Endothelial cell of umbilical vein (primary cell): ENCODE data around the gene IGSF9. TPM values are rescaled to one million over a fixed set of nuclear protein-coding genes. Genes with fewer than 3 reads are reported as not detected.

Source experiments
- BruUV-seq: library from RNA; stranded (reverse); fragments of 400-500 nt; replicated peaks from 2 replicates; lab custom pipeline; 2021; lab: Mats Ljungman, UMichigan
- CTCF ChIA-PET: fragments of 300-600, 350-600 bp; sonication (Branson Sonifier 250); formaldehyde crosslinking; loops from one replicate; lab custom pipeline; 2021; ENCODE audit warnings: antibody characterized with exemption, inconsistent platforms; lab: Charles Lee
- POLR2A ChIA-PET: fragments of 300-600, 350-600 bp; sonication (Branson Sonifier 250); formaldehyde crosslinking; loops from one replicate; lab custom pipeline; 2021; ENCODE audit warnings: antibody characterized with exemption, inconsistent platforms; lab: Charles Lee
- DNase-seq: peaks from one replicate; pipeline ENCODE4 v3.0.0-alpha.2; 2011; ENCODE audit warnings: low read depth, low spot score
- FAIRE-seq: peaks from 2 replicates; lab custom pipeline; 2011; peaks lifted over from hg19 to GRCh38; lab: Jason Lieb, UNC
- H2AFZ ChIP-seq: 2 replicates; pipeline ENCODE4 v1.6.0; 2012; ENCODE audit warnings: low read depth, low read length, control low read depth, inconsistent platforms
- H3K27ac ChIP-seq: 2 replicates; pipeline ENCODE4 v1.5.1; 2011; ENCODE audit warnings: low read depth, mild to moderate bottlenecking, control low read depth, low read length, moderate library complexity; ENCODE audit not compliant: insufficient read depth
- H3K27me3 ChIP-seq, 2 experiments: 2 replicates each; pipeline versions ENCODE4 v1.6.0 to v1.6.1; 2011; ENCODE audit warnings: low read length in 2 of 2, mixed read lengths in 1 of 2; ENCODE audit not compliant: control insufficient read depth in 2 of 2, insufficient read depth in 2 of 2
- H3K36me3 ChIP-seq, 2 experiments: 2 replicates in 1 of 2; 3 replicates in 1 of 2; pipeline ENCODE4 v1.5.1; 2011; ENCODE audit warnings: low read length in 2 of 2, mild to moderate bottlenecking in 1 of 2, moderate library complexity in 1 of 2; ENCODE audit not compliant: control insufficient read depth in 2 of 2, insufficient read depth in 2 of 2; ENCODE audit errors: extremely low read depth in 1 of 2
- H3K4me1 ChIP-seq: 3 replicates; pipeline ENCODE4 v1.5.1; 2011; ENCODE audit warnings: mild to moderate bottlenecking, low read length; ENCODE audit not compliant: control insufficient read depth, insufficient read depth; ENCODE audit errors: extremely low read depth
- H3K4me2 ChIP-seq: 2 replicates; pipeline ENCODE4 v1.6.1; 2011; ENCODE audit warnings: low read length, control low read depth, mixed read lengths; ENCODE audit not compliant: insufficient read depth
- H3K4me3 ChIP-seq, 3 experiments: fragments of 200-600 bp in 1 of 3; sonication (generic), shearing (Covaris generic) in 1 of 3; replicated peaks in 1 of 3; 2 replicates each; pipeline ENCODE4 v1.5.1; 2011 to 2016; ENCODE audit warnings: control low read depth in 3 of 3, low read length in 3 of 3, mild to moderate bottlenecking in 2 of 3, inconsistent platforms in 1 of 3, low read depth in 1 of 3, moderate library complexity in 1 of 3; ENCODE audit not compliant: insufficient read depth in 1 of 3
- H3K79me2 ChIP-seq: 2 replicates; pipeline ENCODE4 v1.6.0; 2012; ENCODE audit warnings: low read length, inconsistent platforms; ENCODE audit not compliant: control insufficient read depth, insufficient read depth
- H3K9ac ChIP-seq: replicated peaks from 2 replicates; pipeline ENCODE3; 2011; ENCODE audit warnings: low read length, control low read depth; ENCODE audit not compliant: insufficient read depth; ENCODE audit errors: extremely low read depth
- H3K9me1 ChIP-seq: replicated peaks from 3 replicates; pipeline ENCODE4 v1.6.0; 2011; ENCODE audit warnings: mild to moderate bottlenecking, low read length; ENCODE audit not compliant: control insufficient read depth, insufficient read depth; ENCODE audit errors: extremely low read depth
- H3K9me3 ChIP-seq: replicated peaks from 2 replicates; pipeline ENCODE4 v1.5.1; 2012; ENCODE audit warnings: low read length, inconsistent platforms; ENCODE audit not compliant: control insufficient read depth, insufficient read depth
- H4K20me1 ChIP-seq: replicated peaks from 2 replicates; pipeline ENCODE3; 2011; ENCODE audit warnings: mild to moderate bottlenecking, low read length; ENCODE audit not compliant: control insufficient read depth, insufficient read depth; ENCODE audit errors: extremely low read depth
- EZH2 ChIP-seq: IDR thresholded peaks from 2 replicates; pipeline ENCODE4 v1.6.1; 2012; ENCODE audit warnings: borderline replicate concordance, low read depth, mild to moderate bottlenecking, moderate library complexity, low read length, inconsistent platforms; ENCODE audit not compliant: severe bottlenecking
- FOS ChIP-seq: IDR thresholded peaks from 2 replicates; pipeline ENCODE4 v1.6.1; 2011; ENCODE audit warnings: mild to moderate bottlenecking, low read length, moderate library complexity, borderline replicate concordance; ENCODE audit not compliant: insufficient read depth
- GATA2 ChIP-seq: IDR thresholded peaks from 2 replicates; pipeline ENCODE4 v1.7.0; 2011; ENCODE audit warnings: low read depth, mild to moderate bottlenecking, moderate library complexity, mixed read lengths, low read length; ENCODE audit not compliant: insufficient read length, insufficient read depth
- JUN ChIP-seq: IDR thresholded peaks from 2 replicates; pipeline ENCODE4 v1.6.1; 2011; ENCODE audit warnings: borderline replicate concordance, low read depth; ENCODE audit not compliant: insufficient read length, insufficient read depth
- MAX ChIP-seq: IDR thresholded peaks from 2 replicates; pipeline ENCODE4 v1.6.1; 2011; ENCODE audit not compliant: insufficient read depth, insufficient read length
- MYC ChIP-seq: IDR thresholded peaks from one replicate; pipeline ENCODE4 v1.6.1; 2011; ENCODE audit warnings: mild to moderate bottlenecking, low read depth, low read length
- POLR2A ChIP-seq: IDR thresholded peaks from 2 replicates; pipeline ENCODE4 v1.6.1; 2012; ENCODE audit warnings: low read depth, mild to moderate bottlenecking, control low read depth, low read length
- POLR2AphosphoS5 ChIP-seq: IDR thresholded peaks from 2 replicates; pipeline ENCODE4 v1.6.1; 2012; ENCODE audit warnings: low read depth, mild to moderate bottlenecking, control low read depth, low read length, moderate library complexity; ENCODE audit not compliant: insufficient read depth
- dilution Hi-C: fragments of 300-500 bp; cut with MboI; formaldehyde crosslinking; loops from one replicate; pipeline ENCODE4 v1.15.0; 2019; ENCODE audit warnings: low sequenced_read_pairs; ENCODE audit not compliant: extremely low pct_ligation_motif_present
- intact Hi-C: fragments of 100-400 bp; cut with micrococcal nuclease; formaldehyde crosslinking; loops from one replicate; pipeline ENCODE4 v1.10.0; 2022
- polyA plus RNA-seq, 4 experiments: library from polyadenylated mRNA; depleted of rRNA in 3 of 4; stranded (reverse) in 3 of 4; unstranded in 1 of 4; fragments of >200 nt; gene quantifications; 2 replicates each; pipeline versions ENCODE4 v1.2.1 to v1.2.3, GENCODE V29; 2011 to 2012; ENCODE audit warnings: missing spikeins in 1 of 4
- total RNA-seq: library from RNA; stranded (reverse); gene quantifications from 2 replicates; pipeline ENCODE4 v1.2.3, GENCODE V29; 2021
- TF ChIP-seq, protein P1 (sequence below), 2 donors: IDR thresholded peaks; 1 replicate in 1 of 2; 2 replicates in 1 of 2; pipeline ENCODE4 v1.5.1; 2011; ENCODE audit warnings: low read length in 2 of 2, mild to moderate bottlenecking in 2 of 2, moderate library complexity in 2 of 2, control low read depth in 1 of 2, inconsistent platforms in 1 of 2, low read depth in 1 of 2; ENCODE audit not compliant: insufficient read depth in 1 of 2; ENCODE audit errors: extremely low read depth in 1 of 2

IGSF9 gene
- total and polyA plus RNA-seq, 2 donors (not counting 3 experiments of a cell fraction or from before 2014, with no cell fraction given), result 0.15 TPM

GRCh38 chr1:159949981-159950381, 4.6 kb upstream of the IGSF9 start:
- intact Hi-C loops, result no loop called here
- Histone ChIP-seq H3K9me3 (no peaks in the 10 kb centered on the region), H3K9ac (no peak overlapping the region), H3K36me3 (no peaks in the 10 kb centered on the region), H3K4me3 (no peak overlapping the region), H3K27me3 (peaks cover 34 to 37% of the 10 kb centered on the region in 2 experiments), H2AFZ (no peak overlapping the region), H3K4me2 (no peak overlapping the region), H3K4me1 (peaks cover 5% of the 10 kb centered on the region), H4K20me1 (no peaks in the 10 kb centered on the region), H3K27ac (no peak overlapping the region), H3K79me2 (no peaks in the 10 kb centered on the region), H3K9me1 (no peaks in the 10 kb centered on the region)
- POLR2A ChIA-PET, result no interaction called here
- FAIRE-seq (no peak), DNase-seq (no peak)
- CTCF ChIA-PET, result interaction anchor here (1.0 to 1.8 kb wide), 3 partner anchors 8 to 151 kb away, joined by 3 to 4 read pairs (median 4); no protein-coding TSS in a partner anchor
- no TSS peak for BruUV-seq
- TF ChIP-seq EZH2, result no peak
- TF ChIP-seq POLR2AphosphoS5, result no peak
- no peak for TF ChIP-seq FOS
- no peak for TF ChIP-seq POLR2A
- TF ChIP-seq GATA2, result no peak
- no peak for TF ChIP-seq JUN
- no peak for TF ChIP-seq MAX
- TF ChIP-seq, protein P1, sequence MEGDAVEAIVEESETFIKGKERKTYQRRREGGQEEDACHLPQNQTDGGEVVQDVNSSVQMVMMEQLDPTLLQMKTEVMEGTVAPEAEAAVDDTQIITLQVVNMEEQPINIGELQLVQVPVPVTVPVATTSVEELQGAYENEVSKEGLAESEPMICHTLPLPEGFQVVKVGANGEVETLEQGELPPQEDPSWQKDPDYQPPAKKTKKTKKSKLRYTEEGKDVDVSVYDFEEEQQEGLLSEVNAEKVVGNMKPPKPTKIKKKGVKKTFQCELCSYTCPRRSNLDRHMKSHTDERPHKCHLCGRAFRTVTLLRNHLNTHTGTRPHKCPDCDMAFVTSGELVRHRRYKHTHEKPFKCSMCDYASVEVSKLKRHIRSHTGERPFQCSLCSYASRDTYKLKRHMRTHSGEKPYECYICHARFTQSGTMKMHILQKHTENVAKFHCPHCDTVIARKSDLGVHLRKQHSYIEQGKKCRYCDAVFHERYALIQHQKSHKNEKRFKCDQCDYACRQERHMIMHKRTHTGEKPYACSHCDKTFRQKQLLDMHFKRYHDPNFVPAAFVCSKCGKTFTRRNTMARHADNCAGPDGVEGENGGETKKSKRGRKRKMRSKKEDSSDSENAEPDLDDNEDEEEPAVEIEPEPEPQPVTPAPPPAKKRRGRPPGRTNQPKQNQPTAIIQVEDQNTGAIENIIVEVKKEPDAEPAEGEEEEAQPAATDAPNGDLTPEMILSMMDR (IDR thresholded peaks at IDR 0.05; ENCODE audit: extremely low read depth in 1 of 2, insufficient read depth in 1 of 2, low read depth in 1 of 2, low read length in 2 of 2), result no peak
- no peak for TF ChIP-seq MYC
- dilution Hi-C loops, result no loop called here
